GM12878 (cell line): ENCODE data around the gene ELL2. TPM values are rescaled to one million over a fixed set of nuclear protein-coding genes. Genes with fewer than 3 reads are reported as not detected.
A peak's percentile ranks its signal among the peaks of the same experiment; 100 is the strongest.

Source experiments
- ATAC-seq: fragments of 200-7000 bp; cut with Tn5 transposase; 3 replicates; pipeline ENCODE4 v1.9.1; 2020; ENCODE audit warnings: mild to moderate bottlenecking, moderate library complexity
- BruUV-seq: library from RNA; stranded (reverse); fragments of 400-500 nt; replicated peaks from 2 replicates; lab custom pipeline; 2021; lab: Mats Ljungman, UMichigan
- CTCF ChIA-PET: fragments of 300-600 bp; sonication (Branson Sonifier 250); formaldehyde crosslinking; extraction: SDS; loops from one replicate; lab custom pipeline; 2021; ENCODE audit warnings: inconsistent platforms; lab: Yijun Ruan, JAX
- POLR2A ChIA-PET: fragments of 350-600 bp; formaldehyde crosslinking; extraction: SDS; loops from one replicate; lab custom pipeline; 2021; ENCODE audit warnings: inconsistent platforms; lab: Charles Lee
- RAD21 ChIA-PET: fragments of 300-600 bp; sonication (Branson Sonifier 250); formaldehyde crosslinking; loops from one replicate; lab custom pipeline; 2023; ENCODE audit warnings: antibody characterized with exemption; ENCODE audit not compliant: unreplicated experiment; lab: Charles Lee
- SMC1A ChIA-PET: fragments of 300-600 bp; sonication (Branson Sonifier 250); formaldehyde crosslinking; loops from one replicate; lab custom pipeline; 2023; ENCODE audit not compliant: unreplicated experiment, uncharacterized antibody; lab: Charles Lee
- DNase-seq: peaks from one replicate; pipeline ENCODE4 v3.0.0-alpha.2; 2011; ENCODE audit warnings: low read depth, low spot score
- FAIRE-seq: peaks from 3 replicates; lab custom pipeline; 2011; peaks lifted over from hg19 to GRCh38; lab: Jason Lieb, UNC
- H2AFZ ChIP-seq: 2 replicates; pipeline ENCODE4 v1.6.0; 2011; ENCODE audit warnings: low read depth, low read length, control low read depth; ENCODE audit not compliant: control insufficient read depth
- H3K27ac ChIP-seq: 2 replicates; pipeline ENCODE4 v1.5.1; 2011; ENCODE audit warnings: control low read depth; ENCODE audit not compliant: control insufficient read depth, insufficient read depth
- H3K27me3 ChIP-seq, 2 experiments: replicated peaks in 1 of 2; 2 replicates each; pipeline versions ENCODE4 v1.6.0 to v1.6.1; 2011; ENCODE audit warnings: low read length in 1 of 2; ENCODE audit not compliant: control insufficient read depth in 2 of 2, insufficient read depth in 2 of 2
- H3K36me3 ChIP-seq, 2 experiments: 2 replicates each; pipeline ENCODE4 v1.5.1; 2011; ENCODE audit warnings: low read length in 1 of 2; ENCODE audit not compliant: control insufficient read depth in 2 of 2, insufficient read depth in 2 of 2
- H3K4me1 ChIP-seq: 2 replicates; pipeline ENCODE4 v1.6.1; 2011; ENCODE audit warnings: mild to moderate bottlenecking, low read length, moderate library complexity, mixed read lengths; ENCODE audit not compliant: control insufficient read depth, insufficient read depth
- H3K4me2 ChIP-seq: 2 replicates; pipeline ENCODE4 v1.6.0; 2011; ENCODE audit warnings: control low read depth; ENCODE audit not compliant: control insufficient read depth, insufficient read depth
- H3K4me3 ChIP-seq: fragments of 200-600 bp; sonication (generic); 2 replicates; pipeline ENCODE4 v1.5.1; 2016
- H3K79me2 ChIP-seq: 2 replicates; pipeline ENCODE4 v1.6.0; 2011; ENCODE audit warnings: low read length; ENCODE audit not compliant: control insufficient read depth, insufficient read depth
- H3K9ac ChIP-seq: 2 replicates; pipeline ENCODE4 v1.8.0; 2011; ENCODE audit warnings: low read length, control low read depth, mixed read lengths; ENCODE audit not compliant: control insufficient read depth, insufficient read depth
- H3K9me3 ChIP-seq: replicated peaks from 3 replicates; pipeline ENCODE4 v1.5.1; 2011; ENCODE audit warnings: mild to moderate bottlenecking, low read length; ENCODE audit not compliant: control insufficient read depth, insufficient read depth
- H4K20me1 ChIP-seq: 2 replicates; pipeline ENCODE4 v1.6.0; 2011; ENCODE audit not compliant: control insufficient read depth, insufficient read depth
- ASH2L ChIP-seq: fragments of 300-600, 200-600 bp; sonication (generic); IDR thresholded peaks from 2 replicates; pipeline ENCODE4 v1.6.1; 2017; ENCODE audit warnings: low read depth, mild to moderate bottlenecking, borderline replicate concordance
- CHD1 ChIP-seq: IDR thresholded peaks from 2 replicates; pipeline ENCODE4 v1.6.1; 2012; ENCODE audit warnings: low read depth, low read length, improper control_type of control experiment
- CHD4 ChIP-seq: fragments of 200-600 bp; sonication (generic); IDR thresholded peaks from 2 replicates; pipeline ENCODE4 v1.6.1; 2016; ENCODE audit warnings: mild to moderate bottlenecking
- CUX1 ChIP-seq: IDR thresholded peaks from 2 replicates; pipeline ENCODE4 v1.6.1; 2012; ENCODE audit warnings: improper control_type of control experiment, low read depth, low read length; ENCODE audit not compliant: insufficient replicate concordance
- E2F8 ChIP-seq: fragments of 450-650 bp; IDR thresholded peaks from 2 replicates; pipeline ENCODE4 v1.6.1; 2018; ENCODE audit warnings: mild to moderate bottlenecking, low read depth, moderate library complexity; ENCODE audit not compliant: partially characterized antibody
- ETV6 ChIP-seq, 2 experiments: fragments of 450-650 bp in 1 of 2; IDR thresholded peaks in 1 of 2; conservative IDR thresholded peaks in 1 of 2; 2 replicates each; pipeline ENCODE4 v1.6.1; 2014; ENCODE audit warnings: antibody characterized with exemption in 1 of 2, borderline replicate concordance in 1 of 2, low read depth in 1 of 2, mild to moderate bottlenecking in 1 of 2, moderate library complexity in 1 of 2
- FOXK2 ChIP-seq: fragments of 450-650 bp; IDR thresholded peaks from 2 replicates; pipeline ENCODE4 v1.6.1; 2017; ENCODE audit warnings: mild to moderate bottlenecking, moderate library complexity
- IKZF2 ChIP-seq, 2 experiments: fragments of 450-650 bp; IDR thresholded peaks; 2 replicates each; pipeline ENCODE4 v1.6.1; 2017; ENCODE audit warnings: mild to moderate bottlenecking in 2 of 2, moderate library complexity in 2 of 2
- MTA2 ChIP-seq: fragments of 450-650 bp; IDR thresholded peaks from 2 replicates; pipeline ENCODE4 v1.6.1; 2016; ENCODE audit warnings: low read depth, mild to moderate bottlenecking, moderate library complexity
- RCOR1 ChIP-seq: conservative IDR thresholded peaks from 2 replicates; pipeline ENCODE4 v1.6.1; 2012; ENCODE audit warnings: low read depth, low read length, improper control_type of control experiment
- SRF ChIP-seq, 2 experiments: IDR thresholded peaks; 2 replicates each; pipeline ENCODE4 v1.6.1; 2011; ENCODE audit warnings: low read depth in 2 of 2, low read length in 2 of 2, mild to moderate bottlenecking in 1 of 2, moderate library complexity in 1 of 2
- TCF7 ChIP-seq: IDR thresholded peaks from 2 replicates; pipeline ENCODE4 v1.6.1; 2014; ENCODE audit warnings: antibody characterized with exemption, borderline replicate concordance
- ZNF384 ChIP-seq: IDR thresholded peaks from 2 replicates; pipeline ENCODE4 v1.6.1; 2012; ENCODE audit warnings: low read depth, mild to moderate bottlenecking, low read length, improper control_type of control experiment, borderline replicate concordance
- WGBS: methylation state at CpG from one replicate; pipeline ENCODE4 v1.1.6; 2016; ENCODE audit warnings: low lambda C conversion rate; ENCODE audit not compliant: insufficient replicate concordance, insufficient coverage; ENCODE audit errors: missing lambda C conversion rate; 5-methylcytosine and 5-hydroxymethylcytosine counted together
- in situ Hi-C: fragments of 300-500 bp; cut with MboI; formaldehyde crosslinking; loops from 9 replicates; pipeline ENCODE4 v1.14.3; 2018; ENCODE audit warnings: mixed read lengths
- intact Hi-C: fragments of 100-400 bp; cut with micrococcal nuclease; formaldehyde crosslinking; loops from one replicate; pipeline ENCODE4 v1.14.2; 2022; ENCODE audit not compliant: unreplicated experiment
- polyA plus RNA-seq, 11 experiments: library from polyadenylated mRNA; depleted of rRNA in 4 of 11; unstranded in 6 of 11; stranded (reverse) in 5 of 11; fragments of >200 nt; fragmentation: Nextera tagmentation in 4 of 11; fragmentation: Illumina TruSeq in 1 of 11; extraction: Ambion mirVana in 4 of 11; extraction: Trizol in 1 of 11; gene quantifications; 1 replicate in 1 of 11; 2 replicates in 10 of 11; pipeline versions ENCODE4 v1.2.1 to v1.2.3, GENCODE V29; 2011 to 2016; ENCODE audit warnings: inconsistent platforms in 2 of 11, missing spikeins in 2 of 11, low read depth in 1 of 11
- total RNA-seq, 4 experiments: library from RNA; depleted of rRNA in 3 of 4; stranded (reverse); fragments of >200 nt in 3 of 4; fragmentation: Illumina TruSeq in 1 of 4; extraction: Trizol in 1 of 4; gene quantifications; 2 replicates each; pipeline versions ENCODE4 v1.2.1 to v1.2.3, GENCODE V29; 2013 to 2021
- TF ChIP-seq, protein P1 (sequence below): fragments of 450-650 bp; conservative IDR thresholded peaks from 2 replicates; pipeline ENCODE4 v1.6.1; 2017; ENCODE audit warnings: mild to moderate bottlenecking, moderate library complexity

Gene ELL2
- total and polyA plus RNA-seq, 10 of the 15 experiments (the other 5 are each of a cell fraction or from before 2014, with no cell fraction given): 24.2 to 91.4 (median 57.4) TPM

- CTCF ChIA-PET: interaction anchor here (0.7 to 6.6 kb wide), 6 partner anchors 11 to 390 kb away, joined by 3 to 61 read pairs (median 6); partner anchors contain the start of gene ELL2
- no peak for TF ChIP-seq SRF (IDR thresholded peaks at IDR 0.05; ENCODE audit: low read depth in 2 of 2, low read length in 2 of 2)
- no peak for TF ChIP-seq CHD4
- TF ChIP-seq CUX1: no peak
- TF ChIP-seq RCOR1: no peak
- TF ChIP-seq ZNF384: no peak
- no peak for TF ChIP-seq E2F8
- no peak for TF ChIP-seq IKZF2 (IDR thresholded peaks at IDR 0.05)
- TF ChIP-seq, protein P1, sequence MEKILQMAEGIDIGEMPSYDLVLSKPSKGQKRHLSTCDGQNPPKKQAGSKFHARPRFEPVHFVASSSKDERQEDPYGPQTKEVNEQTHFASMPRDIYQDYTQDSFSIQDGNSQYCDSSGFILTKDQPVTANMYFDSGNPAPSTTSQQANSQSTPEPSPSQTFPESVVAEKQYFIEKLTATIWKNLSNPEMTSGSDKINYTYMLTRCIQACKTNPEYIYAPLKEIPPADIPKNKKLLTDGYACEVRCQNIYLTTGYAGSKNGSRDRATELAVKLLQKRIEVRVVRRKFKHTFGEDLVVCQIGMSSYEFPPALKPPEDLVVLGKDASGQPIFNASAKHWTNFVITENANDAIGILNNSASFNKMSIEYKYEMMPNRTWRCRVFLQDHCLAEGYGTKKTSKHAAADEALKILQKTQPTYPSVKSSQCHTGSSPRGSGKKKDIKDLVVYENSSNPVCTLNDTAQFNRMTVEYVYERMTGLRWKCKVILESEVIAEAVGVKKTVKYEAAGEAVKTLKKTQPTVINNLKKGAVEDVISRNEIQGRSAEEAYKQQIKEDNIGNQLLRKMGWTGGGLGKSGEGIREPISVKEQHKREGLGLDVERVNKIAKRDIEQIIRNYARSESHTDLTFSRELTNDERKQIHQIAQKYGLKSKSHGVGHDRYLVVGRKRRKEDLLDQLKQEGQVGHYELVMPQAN: no peak
- TF ChIP-seq CHD1: no peak
- no peak for TF ChIP-seq FOXK2
- TF ChIP-seq ETV6 (conservative IDR thresholded peaks at IDR 0.05 in 1 of 2, IDR thresholded peaks at IDR 0.05 in 1 of 2; ENCODE audit: borderline replicate concordance in 1 of 2, low read depth in 1 of 2): no peak
- TF ChIP-seq MTA2: no peak
- TF ChIP-seq ASH2L: no peak
- TF ChIP-seq TCF7: no peak
Observed at GRCh38 chr5:95946451-95946850, 15.2 kb downstream of the ELL2 start.

More at GRCh38 chr5:95946451-95946850, 15.2 kb downstream of the ELL2 start:
- BruUV-seq: no TSS peak
- RAD21 ChIA-PET: interaction anchor here (0.6 to 6.6 kb wide), 10 partner anchors 11 to 657 kb away, joined by 3 to 46 read pairs (median 3); no protein-coding TSS in a partner anchor
- no peak overlapping the region for H3K4me2 ChIP-seq
- FAIRE-seq (peak; percentile 41), ATAC-seq (no peak), DNase-seq (no peak)
- peaks cover 23% of the 10 kb centered on the region; the same call in 1 of the 2 replicates for H3K4me1 ChIP-seq
- WGBS: 100% methylated on average over 1 of the region's 1 CpG
- H3K9me3 ChIP-seq: peaks cover 2% of the 10 kb centered on the region; the same call in 2 of the 3 replicates
- H4K20me1 ChIP-seq: no peaks in the 10 kb centered on the region
- POLR2A ChIA-PET: interaction anchor here (1.3 to 2.1 kb wide), 3 partner anchors 9 to 15 kb away, joined by 3 to 11 read pairs (median 11); no protein-coding TSS in a partner anchor
- H2AFZ ChIP-seq: no peak overlapping the region
- SMC1A ChIA-PET: interaction anchor here (0.6 to 6.2 kb wide), 9 partner anchors 10 to 816 kb away, joined by 3 to 71 read pairs (median 5); partner anchors contain the start of gene ELL2
- in situ Hi-C loops (no loop called here), intact Hi-C loops (loop anchor here (2.0 kb wide), 1 partner anchor 18 kb away; no protein-coding TSS in a partner anchor)
- H3K4me3 ChIP-seq: no peak overlapping the region
- H3K27me3 ChIP-seq: no peaks in the 10 kb centered on the region
- H3K36me3 ChIP-seq: peaks cover 0 to 2% of the 10 kb centered on the region in 2 experiments; a peak in 2 of 4 replicates
- H3K9ac ChIP-seq: no peak overlapping the region
- no peak overlapping the region for H3K27ac ChIP-seq
- peaks cover 94% of the 10 kb centered on the region for H3K79me2 ChIP-seq
